Lung (tissue), 12 donors: Measurements from ENCODE around the gene BMPER. TPM values are rescaled to one million over a fixed set of nuclear protein-coding genes. Genes with fewer than 3 reads are reported as not detected.

Source experiments
- ATAC-seq: fragments of 200-7000 bp; cut with Tn5 transposase; one replicate; pipeline ENCODE4 v1.9.1; 2020; ENCODE audit warnings: moderate number of reproducible peaks; ENCODE audit not compliant: insufficient read depth, low FRiP score
- DNase-seq, 3 donors: peaks; one replicate each; pipeline ENCODE4 v3.0.0-alpha.2; 2013 to 2017
- H3K27ac ChIP-seq, 2 donors: one replicate each; pipeline ENCODE4 v1.5.1; 2013; ENCODE audit warnings: mild to moderate bottlenecking in 2 of 2, moderate library complexity in 2 of 2, control low read depth in 1 of 2, inconsistent platforms in 1 of 2, low read depth in 1 of 2, low read length in 1 of 2
- H3K27me3 ChIP-seq, 3 donors: one replicate each; pipeline ENCODE4 v1.5.1; 2013; ENCODE audit warnings: low read length in 2 of 3; ENCODE audit not compliant: control insufficient read depth in 3 of 3, insufficient read depth in 3 of 3
- H3K36me3 ChIP-seq, 4 donors: one replicate each; pipeline ENCODE4 v1.5.1; 2013; ENCODE audit warnings: low read length in 4 of 4, mild to moderate bottlenecking in 1 of 4, moderate library complexity in 1 of 4; ENCODE audit not compliant: control insufficient read depth in 4 of 4, insufficient read depth in 4 of 4
- H3K4me1 ChIP-seq, 5 donors: one replicate each; pipeline ENCODE4 v1.5.1; 2013; ENCODE audit warnings: low read length in 5 of 5, mild to moderate bottlenecking in 2 of 5, moderate library complexity in 1 of 5; ENCODE audit not compliant: control insufficient read depth in 5 of 5, insufficient read depth in 5 of 5
- H3K4me3 ChIP-seq: one replicate; pipeline ENCODE4 v1.5.1; 2013; ENCODE audit warnings: mild to moderate bottlenecking, control low read depth, moderate library complexity
- H3K9ac ChIP-seq, 2 donors: one replicate each; pipeline ENCODE4 v1.5.1; 2013; ENCODE audit warnings: low read length in 2 of 2, control low read depth in 1 of 2; ENCODE audit not compliant: insufficient read depth in 1 of 2
- H3K9me3 ChIP-seq, 4 donors: one replicate each; pipeline ENCODE4 v1.5.1; 2013; ENCODE audit warnings: low read length in 3 of 4, mild to moderate bottlenecking in 1 of 4, moderate library complexity in 1 of 4; ENCODE audit not compliant: control insufficient read depth in 4 of 4, insufficient read depth in 3 of 4
- CTCF ChIP-seq: IDR thresholded peaks from 2 replicates; pipeline ENCODE4 v1.5.1; 2012; ENCODE audit warnings: mild to moderate bottlenecking; ENCODE audit errors: control extremely low read depth, extremely low read depth
- WGBS, 2 donors: extraction: QIAGEN DNeasy Blood & Tissue Kit; methylation state at CpG; one replicate each; pipeline ENCODE4 v1.1.7; 2013; 5-methylcytosine and 5-hydroxymethylcytosine counted together
- polyA plus RNA-seq, 2 donors: library from polyadenylated mRNA; stranded (reverse); fragments of 200-250 nt; gene quantifications; one replicate each; pipeline ENCODE4 v1.2.1, GENCODE V29; 2013
- total RNA-seq, 2 donors: library from RNA; depleted of rRNA in 1 of 2; stranded (reverse); fragments of >200 nt in 1 of 2; gene quantifications; one replicate each; pipeline ENCODE4 v1.2.1, GENCODE V29; 2014 to 2021
- donor health status: control.
- donor health status: control.
- donor health status: Bipolar disorder and iron deficiency.
- donor health status: healthy.
- donor health status: DM: yes; HTN: yes; CAD: no.

BMPER gene
- total and polyA plus RNA-seq, 4 donors, result 3.7 to 51.0 (median 9.0) TPM

GRCh38 chr7:33916357-33917081 is 11.2 kb downstream of the BMPER start:
- peaks cover 0 to 24% (median 11%) of the 10 kb centered on the region in 4 donors for H3K36me3 ChIP-seq
- peak in 1 of 3 donors; percentile 32 for DNase-seq
- 80 to 81% methylated on average over 5 of the region's 5 CpGs for WGBS, 2 donors
- TF ChIP-seq CTCF, result no peak
- H3K4me1 ChIP-seq, result peaks cover 0 to 16% (median 0%) of the 10 kb centered on the region in 5 donors
- no peaks in the 10 kb centered on the region for H3K9me3 ChIP-seq
- no peak overlapping the region for H3K9ac ChIP-seq
- ATAC-seq, result no peak
- H3K27me3 ChIP-seq, result no peaks in the 10 kb centered on the region
- H3K27ac ChIP-seq, result peak overlapping the region in 1 of 2 donors; percentile 33
- H3K4me3 ChIP-seq, result no peak overlapping the region

GRCh38 chr7:33917661-33918060 is 12.3 kb downstream of the BMPER start:
- Histone ChIP-seq H3K27ac (no peak overlapping the region), H3K27me3 (no peaks in the 10 kb centered on the region), H3K9me3 (no peaks in the 10 kb centered on the region), H3K4me1 (peaks cover 0 to 18% (median 0%) of the 10 kb centered on the region in 5 donors), H3K36me3 (peaks cover 0 to 16% (median 7%) of the 10 kb centered on the region in 4 donors), H3K4me3 (no peak overlapping the region), H3K9ac (no peak overlapping the region)
- DNase-seq, result no peak
- WGBS, 2 donors, result 82% methylated on average over 3 of the region's 3 CpGs
- no peak for ATAC-seq
- TF ChIP-seq CTCF, result no peak

GRCh38 chr7:33918438-33919143 is 13.3 kb downstream of the BMPER start:
- Histone ChIP-seq H3K27me3 (no peaks in the 10 kb centered on the region), H3K4me3 (no peak overlapping the region), H3K9ac (no peak overlapping the region), H3K4me1 (peaks cover 0 to 18% (median 0%) of the 10 kb centered on the region in 5 donors), H3K36me3 (peaks cover 0 to 21% (median 7%) of the 10 kb centered on the region in 4 donors), H3K9me3 (no peaks in the 10 kb centered on the region), H3K27ac (no peak overlapping the region)
- no peak for TF ChIP-seq CTCF
- ATAC-seq, result no peak
- WGBS, 2 donors, result 54 to 72% methylated on average over 3 of the region's 3 CpGs
- DNase-seq, result peak in 1 of 3 donors; percentile 9
